CD4-positive, alpha-beta T cell treated with Interleukin-21 for 1 hour (primary cell): ENCODE data around the gene PRKCQ.
A peak's percentile ranks its signal among the peaks of the same experiment; 100 is the strongest.
"Not testable (repeated sequence)": the region's sequence is repeated elsewhere in the genome, so short reads cannot be mapped to it uniquely, and the experiment has no call there.

Experiments
- DNase-seq: peaks from one replicate; pipeline ENCODE4 v3.0.0-alpha.2; 2020

PRKCQ gene

GRCh38 chr10:6593241-6593671 lies 13.2 kb upstream of the PRKCQ start:
- DNase-seq: no peak

GRCh38 chr10:6592080-6592479 lies 12.0 kb upstream of the PRKCQ start:
- peak; percentile 69 for DNase-seq

- DNase-seq: no peak
These were observed 11.6 kb upstream of the PRKCQ start for GRCh38 chr10:6591668-6592067.

GRCh38 chr10:6590100-6590499 lies 10.0 kb upstream of the PRKCQ start:
- DNase-seq: no peak

- no peak for DNase-seq
These were observed 9.4 kb upstream of the PRKCQ start for GRCh38 chr10:6589287-6590094.

- DNase-seq: no peak
These were observed 8.8 kb upstream of the PRKCQ start for GRCh38 chr10:6588845-6589244.

- no peak for DNase-seq
These were observed 8.0 kb upstream of the PRKCQ start for GRCh38 chr10:6588082-6588481.

- no peak for DNase-seq
These were observed 6.4 kb upstream of the PRKCQ start for GRCh38 chr10:6586501-6586900.

GRCh38 chr10:6583447-6583846 lies 3.4 kb upstream of the PRKCQ start:
- peak; percentile 90 for DNase-seq

- DNase-seq: not testable (repeated sequence)
These were observed 2.8 kb upstream of the PRKCQ start for GRCh38 chr10:6582913-6583312.

- no peak for DNase-seq
These were observed 2.2 kb upstream of the PRKCQ start for GRCh38 chr10:6582298-6582697.

GRCh38 chr10:6581778-6582228 lies 1.7 kb upstream of the PRKCQ start:
- DNase-seq: no peak

- DNase-seq: not testable (repeated sequence)
These were observed 1.1 kb upstream of the PRKCQ start for GRCh38 chr10:6581223-6581622.

- peak; percentile 85 for DNase-seq
These were observed 378 bp upstream of the PRKCQ start for GRCh38 chr10:6580279-6581029.

GRCh38 chr10:6579183-6579903 lies 733 bp downstream of the PRKCQ start:
- no peak for DNase-seq

GRCh38 chr10:6578795-6579182 lies 1.3 kb downstream of the PRKCQ start:
- DNase-seq: no peak

GRCh38 chr10:6578251-6578771 lies 1.8 kb downstream of the PRKCQ start:
- DNase-seq: no peak

GRCh38 chr10:6576326-6576725 lies 3.8 kb downstream of the PRKCQ start:
- DNase-seq: no peak

- DNase-seq: no peak
These were observed 5.4 kb downstream of the PRKCQ start for GRCh38 chr10:6574664-6575176.

GRCh38 chr10:6570893-6571292 lies 9.2 kb downstream of the PRKCQ start:
- no peak for DNase-seq

GRCh38 chr10:6569259-6569658 lies 10.8 kb downstream of the PRKCQ start:
- DNase-seq: no peak

GRCh38 chr10:6567884-6568283 lies 12.2 kb downstream of the PRKCQ start:
- DNase-seq: no peak

GRCh38 chr10:6567203-6567703 lies 12.8 kb downstream of the PRKCQ start:
- no peak for DNase-seq
